ENCODE measurements around the gene PACSIN1. TPM values are rescaled to one million over a fixed set of nuclear protein-coding genes. Genes with fewer than 3 reads are reported as not detected.

The PACSIN1 gene
- total and polyA plus RNA-seq, 2 donors (not counting 3 experiments of a cell fraction or from before 2014, with no cell fraction given): 0.03 TPM; not detected in 1

GRCh38 chr6:34441526-34441925, 24.4 kb upstream of the PACSIN1 start:
- Histone ChIP-seq H3K79me2 (ENCODE audit: control insufficient read depth, insufficient read depth, low read length) (no peaks in the 10 kb centered on the region), H2AFZ (ENCODE audit: low read depth, low read length) (no peak overlapping the region), H3K27me3 (ENCODE audit: control insufficient read depth in 2 of 2, insufficient read depth in 2 of 2, low read length in 2 of 2) (peaks cover 0 to under 1% of the 10 kb centered on the region in 2 experiments), H3K9ac (replicated peaks; ENCODE audit: extremely low read depth, insufficient read depth, low read length) (no peak overlapping the region), H4K20me1 (replicated peaks; ENCODE audit: control insufficient read depth, extremely low read depth, insufficient read depth, low read length) (no peaks in the 10 kb centered on the region), H3K4me1 (ENCODE audit: control insufficient read depth, extremely low read depth, insufficient read depth, low read length) (no peaks in the 10 kb centered on the region), H3K9me3 (replicated peaks; ENCODE audit: control insufficient read depth, insufficient read depth, low read length) (no peaks in the 10 kb centered on the region), H3K4me3 (replicated peaks in 1 of 3; ENCODE audit: insufficient read depth in 1 of 3, low read depth in 1 of 3, low read length in 3 of 3) (no peak overlapping the region), H3K9me1 (replicated peaks; ENCODE audit: control insufficient read depth, extremely low read depth, insufficient read depth, low read length) (no peaks in the 10 kb centered on the region), H3K27ac (ENCODE audit: insufficient read depth, low read depth, low read length) (no peak overlapping the region), H3K36me3 (ENCODE audit: control insufficient read depth in 2 of 2, extremely low read depth in 1 of 2, insufficient read depth in 2 of 2, low read length in 2 of 2) (no peaks in the 10 kb centered on the region), H3K4me2 (ENCODE audit: insufficient read depth, low read length) (no peak overlapping the region)
- dilution Hi-C loops (cut with MboI; ENCODE audit: extremely low pct_ligation_motif_present, low sequenced_read_pairs): no loop called here
- CTCF ChIA-PET: interaction anchor here (1.3 kb wide), 1 partner anchor 18 kb away, joined by 3 read pairs; no protein-coding TSS in a partner anchor
- POLR2A ChIA-PET: no interaction called here
- DNase-seq (ENCODE audit: low read depth, low spot score): no peak
- FAIRE-seq: no peak
- no peak for TF ChIP-seq MYC (IDR thresholded peaks at IDR 0.05; ENCODE audit: low read depth, low read length)
- TF ChIP-seq FOS (IDR thresholded peaks at IDR 0.05; ENCODE audit: borderline replicate concordance, insufficient read depth, low read length): no peak
- TF ChIP-seq GATA2 (IDR thresholded peaks at IDR 0.05; ENCODE audit: insufficient read depth, insufficient read length, low read depth, low read length): no peak
- no peak for TF ChIP-seq MAX (IDR thresholded peaks at IDR 0.05; ENCODE audit: insufficient read depth, insufficient read length)
- TF ChIP-seq, protein P1, sequence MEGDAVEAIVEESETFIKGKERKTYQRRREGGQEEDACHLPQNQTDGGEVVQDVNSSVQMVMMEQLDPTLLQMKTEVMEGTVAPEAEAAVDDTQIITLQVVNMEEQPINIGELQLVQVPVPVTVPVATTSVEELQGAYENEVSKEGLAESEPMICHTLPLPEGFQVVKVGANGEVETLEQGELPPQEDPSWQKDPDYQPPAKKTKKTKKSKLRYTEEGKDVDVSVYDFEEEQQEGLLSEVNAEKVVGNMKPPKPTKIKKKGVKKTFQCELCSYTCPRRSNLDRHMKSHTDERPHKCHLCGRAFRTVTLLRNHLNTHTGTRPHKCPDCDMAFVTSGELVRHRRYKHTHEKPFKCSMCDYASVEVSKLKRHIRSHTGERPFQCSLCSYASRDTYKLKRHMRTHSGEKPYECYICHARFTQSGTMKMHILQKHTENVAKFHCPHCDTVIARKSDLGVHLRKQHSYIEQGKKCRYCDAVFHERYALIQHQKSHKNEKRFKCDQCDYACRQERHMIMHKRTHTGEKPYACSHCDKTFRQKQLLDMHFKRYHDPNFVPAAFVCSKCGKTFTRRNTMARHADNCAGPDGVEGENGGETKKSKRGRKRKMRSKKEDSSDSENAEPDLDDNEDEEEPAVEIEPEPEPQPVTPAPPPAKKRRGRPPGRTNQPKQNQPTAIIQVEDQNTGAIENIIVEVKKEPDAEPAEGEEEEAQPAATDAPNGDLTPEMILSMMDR (IDR thresholded peaks at IDR 0.05; ENCODE audit: extremely low read depth in 1 of 2, insufficient read depth in 1 of 2, low read depth in 1 of 2, low read length in 2 of 2): no peak
- TF ChIP-seq EZH2 (IDR thresholded peaks at IDR 0.05; ENCODE audit: borderline replicate concordance, low read depth, low read length, severe bottlenecking): no peak
- no peak for TF ChIP-seq JUN (IDR thresholded peaks at IDR 0.05; ENCODE audit: borderline replicate concordance, insufficient read depth, insufficient read length, low read depth)
- no peak for TF ChIP-seq POLR2A (IDR thresholded peaks at IDR 0.05; ENCODE audit: low read depth, low read length)
- TF ChIP-seq POLR2AphosphoS5 (IDR thresholded peaks at IDR 0.05; ENCODE audit: insufficient read depth, low read depth, low read length): no peak
- no TSS peak for BruUV-seq (replicated peaks)
- intact Hi-C loops (cut with micrococcal nuclease): no loop called here

Data from endothelial cell of umbilical vein (primary cell).